ENCODE measurements around the gene ESPN. TPM values are rescaled to one million over a fixed set of nuclear protein-coding genes. Genes with fewer than 3 reads are reported as not detected.

Gene ESPN
- total RNA-seq, 1 donor from 2014 or later: 54.0 TPM

GRCh38 chr1:6501279-6501813 lies 76.8 kb downstream of the ESPN start:
- Mint-ChIP-seq H3K27me3 (peaks cover 38% of the 10 kb centered on the region), H3K27ac (no peak overlapping the region), H3K36me3 (ENCODE audit: insufficient read depth) (no peaks in the 10 kb centered on the region), H3K4me1 (ENCODE audit: low read depth) (peaks cover 7% of the 10 kb centered on the region), H3K9me3 (ENCODE audit: low read depth) (no peaks in the 10 kb centered on the region), H3K4me3 (ENCODE audit: low read depth) (no peak overlapping the region)
- DNase-seq (ENCODE audit: low spot score, unreplicated experiment): no peak
- TF ChIP-seq CTCF (IDR thresholded peaks at IDR 0.05; ENCODE audit: unreplicated experiment): no peak

DNA sequence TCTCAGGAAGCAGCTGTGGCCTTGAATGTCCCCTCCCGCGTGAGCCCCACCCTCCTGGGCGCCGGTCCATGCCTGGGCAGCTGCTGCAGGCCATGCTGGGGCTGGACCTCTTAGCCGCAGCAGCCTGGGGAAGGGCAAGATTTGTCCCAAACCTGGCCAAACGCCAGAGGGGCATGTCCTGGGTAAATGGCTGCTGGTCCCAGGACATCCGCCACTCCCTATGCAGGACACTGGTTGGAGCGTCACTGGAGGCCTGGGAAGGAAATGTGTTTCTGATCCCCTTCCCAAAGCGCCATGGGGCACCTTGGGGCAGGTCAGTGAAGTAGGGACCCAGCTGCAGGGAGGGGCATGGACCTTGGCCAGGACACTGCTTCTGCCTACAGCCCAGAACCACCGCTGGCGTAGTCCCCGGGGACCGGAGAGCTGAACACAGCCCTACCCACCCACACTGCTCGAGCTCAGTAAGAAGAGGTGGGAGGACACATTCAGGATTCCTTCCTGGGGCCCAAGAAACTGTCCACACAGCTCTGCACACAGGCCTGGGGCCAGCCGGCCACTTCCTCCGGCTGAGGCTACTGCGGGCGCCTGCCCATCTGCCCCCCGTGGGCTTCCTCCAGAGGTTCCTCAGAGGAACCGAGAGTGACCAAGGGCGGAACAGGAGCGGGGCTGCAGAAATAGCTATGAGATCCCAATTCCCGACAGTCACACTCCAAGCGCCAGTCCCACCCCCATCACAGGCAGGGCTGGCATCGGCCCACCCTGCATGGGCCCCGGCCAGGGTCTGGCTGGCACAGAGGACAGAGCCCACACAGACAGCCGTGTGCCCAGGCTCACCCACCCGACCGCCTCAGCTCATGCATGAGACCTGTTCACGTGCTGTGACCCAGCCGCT lies 77.7 kb downstream of the ESPN start:
- Mint-ChIP-seq H3K4me3 (ENCODE audit: low read depth) (no peak overlapping the region), H3K27ac (no peak overlapping the region), H3K9me3 (ENCODE audit: low read depth) (no peaks in the 10 kb centered on the region), H3K36me3 (ENCODE audit: insufficient read depth) (no peaks in the 10 kb centered on the region), H3K27me3 (peaks cover 40% of the 10 kb centered on the region), H3K4me1 (ENCODE audit: low read depth) (peaks cover 5% of the 10 kb centered on the region)
- no peak for DNase-seq (ENCODE audit: low spot score, unreplicated experiment)
- no peak for TF ChIP-seq CTCF (IDR thresholded peaks at IDR 0.05; ENCODE audit: unreplicated experiment)

DNA sequence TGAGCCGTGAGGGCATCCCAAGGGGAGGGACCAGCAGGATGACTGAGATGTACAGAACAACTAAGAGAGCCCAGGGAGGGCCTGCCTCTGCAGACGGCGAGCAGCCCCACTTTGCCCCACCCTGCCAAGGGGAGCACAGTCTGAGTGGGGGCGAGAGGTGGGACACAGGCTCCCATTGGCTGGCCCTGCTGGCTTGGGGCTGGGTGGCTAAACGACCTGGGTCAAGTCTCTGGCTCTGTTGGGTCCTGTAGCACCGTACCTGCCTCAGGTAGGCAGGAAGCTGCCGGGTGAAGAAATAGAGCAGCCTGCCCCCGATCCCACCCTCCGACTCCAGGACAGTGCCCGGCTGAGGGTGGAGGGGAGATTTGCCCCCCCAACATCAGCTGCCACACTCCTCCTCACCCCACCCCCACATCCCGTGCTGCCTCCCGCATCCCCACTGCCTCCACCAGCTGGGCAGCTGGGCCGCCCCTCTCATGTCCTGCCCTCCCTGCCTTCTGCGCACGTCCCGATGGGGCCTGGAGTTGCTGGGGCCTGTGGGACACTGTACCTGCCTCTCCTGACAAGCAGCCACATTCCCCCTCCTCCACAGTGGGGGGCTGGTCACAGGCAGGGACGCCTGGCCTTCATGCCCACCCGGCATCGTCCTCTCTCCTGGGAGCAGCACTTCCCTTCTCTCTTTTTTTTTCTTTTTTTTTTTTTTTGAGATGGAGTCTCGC lies 79.5 kb downstream of the ESPN start:
- DNase-seq (ENCODE audit: low spot score, unreplicated experiment): no peak
- H3K27ac Mint-ChIP-seq: no peak overlapping the region
- H3K4me3 Mint-ChIP-seq (ENCODE audit: low read depth): no peak overlapping the region
- TF ChIP-seq CTCF (IDR thresholded peaks at IDR 0.05; ENCODE audit: unreplicated experiment): no peak
- no peaks in the 10 kb centered on the region for H3K4me1 Mint-ChIP-seq (ENCODE audit: low read depth)
- no peaks in the 10 kb centered on the region for H3K9me3 Mint-ChIP-seq (ENCODE audit: low read depth)
- peaks cover 30% of the 10 kb centered on the region for H3K27me3 Mint-ChIP-seq
- no peaks in the 10 kb centered on the region for H3K36me3 Mint-ChIP-seq (ENCODE audit: insufficient read depth)

DNA sequence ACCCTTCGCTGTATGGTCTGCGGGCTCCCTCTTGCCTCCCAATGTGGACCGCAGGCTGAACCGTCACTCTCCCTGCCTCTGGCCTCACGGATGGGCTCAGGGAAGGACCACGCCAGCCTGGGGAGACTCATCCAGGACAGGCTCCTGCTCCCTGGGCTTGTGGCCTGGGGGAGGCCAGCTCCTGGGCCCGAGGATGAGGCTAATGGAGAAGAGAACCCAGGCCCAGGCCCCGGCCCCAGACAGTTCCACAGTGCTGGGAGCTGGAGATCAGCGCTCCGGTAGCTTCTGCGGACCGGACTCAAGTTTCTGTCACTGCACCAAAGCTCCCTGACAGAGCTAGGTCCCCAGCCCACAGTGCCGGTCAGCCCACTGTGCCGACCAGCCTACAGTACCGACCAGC lies 80.3 kb downstream of the ESPN start:
- Mint-ChIP-seq H3K27me3 (peaks cover 25% of the 10 kb centered on the region), H3K36me3 (ENCODE audit: insufficient read depth) (no peaks in the 10 kb centered on the region), H3K4me3 (ENCODE audit: low read depth) (no peak overlapping the region), H3K4me1 (ENCODE audit: low read depth) (no peaks in the 10 kb centered on the region), H3K27ac (no peak overlapping the region), H3K9me3 (ENCODE audit: low read depth) (no peaks in the 10 kb centered on the region)
- DNase-seq (ENCODE audit: low spot score, unreplicated experiment): no peak
- no peak for TF ChIP-seq CTCF (IDR thresholded peaks at IDR 0.05; ENCODE audit: unreplicated experiment)
